Left lung (tissue), 10 donors: ENCODE results near the gene PIGN. TPM values are rescaled to one million over a fixed set of nuclear protein-coding genes. Genes with fewer than 3 reads are reported as not detected.
A peak's percentile ranks its signal among the peaks of the same experiment; 100 is the strongest.
"Not testable (repeated sequence)": the region's sequence is repeated elsewhere in the genome, so short reads cannot be mapped to it uniquely, and the experiment has no call there.

ENCODE experiments used
- ATAC-seq: fragments of 200-7000 bp; cut with Tn5 transposase; one replicate; pipeline ENCODE4 v1.9.1; 2020; ENCODE audit warnings: moderate library complexity
- DNase-seq, 4 donors: peaks; one replicate each; pipeline ENCODE4 v3.0.0-alpha.2; 2013 to 2020
- H3K27ac ChIP-seq, 2 donors: fragments of 200-600 bp; sonication (generic) in 1 of 2; one replicate each; pipeline versions ENCODE4 v1.5.0 to v1.8.0; 2020 to 2021
- H3K27me3 ChIP-seq, 2 donors: fragments of 200-600 bp; sonication (generic) in 1 of 2; one replicate each; pipeline versions ENCODE4 v1.5.0 to v1.8.0; 2020 to 2021
- H3K36me3 ChIP-seq, 2 donors: fragments of 200-600 bp; sonication (generic) in 1 of 2; one replicate each; pipeline versions ENCODE4 v1.5.0 to v1.8.0; 2020 to 2021
- H3K4me1 ChIP-seq, 2 donors: fragments of 200-600 bp; one replicate each; pipeline ENCODE4 v1.8.0; 2021
- H3K4me3 ChIP-seq, 2 donors: fragments of 200-600 bp; sonication (generic) in 1 of 2; one replicate each; pipeline versions ENCODE4 v1.5.0 to v1.8.0; 2020 to 2021; ENCODE audit warnings: mild to moderate bottlenecking in 1 of 2
- H3K9me3 ChIP-seq, 2 donors: fragments of 200-600 bp; sonication (generic) in 1 of 2; one replicate each; pipeline versions ENCODE4 v1.5.0 to v1.8.0; 2020 to 2021
- intact Hi-C, 2 donors: fragments of 100-400 bp; cut with DNase I; formaldehyde crosslinking; loops; one replicate each; pipeline versions ENCODE4 v1.11.2 to v1.14.2; 2022
- polyA plus RNA-seq, 6 donors: library from polyadenylated mRNA; unstranded; fragments of 120-200 nt; gene quantifications; one replicate each; pipeline ENCODE4 v1.2.1, GENCODE V29; 2013; ENCODE audit not compliant: insufficient read length in 6 of 6
- total RNA-seq, 2 donors: library from RNA; stranded (reverse); fragmentation: NEBNext Ultra II Directional; extraction: Animal tissue kit (Norgen Biotek cat#: 25700); gene quantifications; one replicate each; pipeline ENCODE4 v1.2.1, GENCODE V29; 2021
- TF ChIP-seq, protein P1 (sequence below), 2 donors: fragments of 200-600 bp; sonication (generic) in 1 of 2; IDR thresholded peaks; one replicate each; pipeline versions ENCODE4 v1.5.0 to v1.8.0; 2021; ENCODE audit warnings: antibody characterized with exemption in 2 of 2
- donor health status: DM: no; HTN: yes; CAD: no.
- donor health status: DM: no; HTN: no; CAD: no.

Gene PIGN
- total and polyA plus RNA-seq, 8 donors = 28.1 to 36.8 (median 29.5) TPM

- H3K27ac ChIP-seq = no peak overlapping the region
- DNase-seq (no peak), ATAC-seq (no peak)
- H3K36me3 ChIP-seq = peaks cover 0 to 4% of the 10 kb centered on the region in 2 donors
- TF ChIP-seq, protein P1, sequence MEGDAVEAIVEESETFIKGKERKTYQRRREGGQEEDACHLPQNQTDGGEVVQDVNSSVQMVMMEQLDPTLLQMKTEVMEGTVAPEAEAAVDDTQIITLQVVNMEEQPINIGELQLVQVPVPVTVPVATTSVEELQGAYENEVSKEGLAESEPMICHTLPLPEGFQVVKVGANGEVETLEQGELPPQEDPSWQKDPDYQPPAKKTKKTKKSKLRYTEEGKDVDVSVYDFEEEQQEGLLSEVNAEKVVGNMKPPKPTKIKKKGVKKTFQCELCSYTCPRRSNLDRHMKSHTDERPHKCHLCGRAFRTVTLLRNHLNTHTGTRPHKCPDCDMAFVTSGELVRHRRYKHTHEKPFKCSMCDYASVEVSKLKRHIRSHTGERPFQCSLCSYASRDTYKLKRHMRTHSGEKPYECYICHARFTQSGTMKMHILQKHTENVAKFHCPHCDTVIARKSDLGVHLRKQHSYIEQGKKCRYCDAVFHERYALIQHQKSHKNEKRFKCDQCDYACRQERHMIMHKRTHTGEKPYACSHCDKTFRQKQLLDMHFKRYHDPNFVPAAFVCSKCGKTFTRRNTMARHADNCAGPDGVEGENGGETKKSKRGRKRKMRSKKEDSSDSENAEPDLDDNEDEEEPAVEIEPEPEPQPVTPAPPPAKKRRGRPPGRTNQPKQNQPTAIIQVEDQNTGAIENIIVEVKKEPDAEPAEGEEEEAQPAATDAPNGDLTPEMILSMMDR (IDR thresholded peaks at IDR 0.05) = no peak
- H3K4me3 ChIP-seq = no peak overlapping the region
- intact Hi-C loops = no loop called here
- no peaks in the 10 kb centered on the region for H3K27me3 ChIP-seq
- peaks cover 0 to 7% of the 10 kb centered on the region in 2 donors for H3K9me3 ChIP-seq
- H3K4me1 ChIP-seq = no peaks in the 10 kb centered on the region
Observed at GRCh38 chr18:62044490-62045000, 142.3 kb downstream of the PIGN start.

DNA sequence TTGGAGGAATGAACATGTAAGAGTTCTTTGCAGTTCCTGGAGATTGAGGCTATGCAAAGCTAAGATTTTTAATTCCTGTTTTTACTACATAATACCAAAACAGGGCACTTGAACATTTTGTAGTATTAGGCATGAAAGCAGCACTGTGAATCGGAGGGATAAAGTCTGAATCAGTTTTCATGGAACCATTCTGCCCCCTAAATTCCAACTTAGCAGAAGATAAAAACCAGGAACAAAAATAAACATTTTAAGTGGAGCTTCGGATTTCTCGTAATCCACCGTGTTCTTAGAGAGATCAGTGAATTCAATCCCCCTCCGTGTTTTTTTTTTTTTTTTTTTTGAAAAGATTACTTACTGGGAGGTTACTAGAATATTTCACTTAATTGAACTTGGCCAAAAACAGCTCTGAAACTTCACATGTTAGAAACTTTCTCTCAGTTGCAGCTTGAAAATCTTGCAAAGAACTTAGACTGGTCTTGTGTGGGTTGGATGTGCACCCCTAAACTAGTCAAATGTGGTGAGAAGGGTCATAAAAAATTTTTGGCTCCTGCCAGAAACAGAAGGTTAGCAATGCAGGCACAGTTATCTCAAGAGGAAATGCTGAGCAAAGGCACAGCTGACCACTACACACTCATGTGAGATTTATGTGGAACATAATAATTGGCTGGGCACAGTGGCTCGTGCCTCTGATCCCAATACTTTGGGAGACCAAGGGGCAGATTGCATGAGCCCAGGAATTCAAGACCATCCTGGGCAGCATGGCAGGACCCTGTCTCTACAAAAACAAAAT is 148.7 kb downstream of the PIGN start:
- DNase-seq = peak in 1 of 4 donors; percentile 19
- no peaks in the 10 kb centered on the region for H3K27me3 ChIP-seq
- H3K4me3 ChIP-seq = no peak overlapping the region
- H3K27ac ChIP-seq = peak overlapping the region in 1 of 2 donors; percentile 19
- peak; percentile 30 for ATAC-seq
- intact Hi-C loops = no loop called here
- H3K36me3 ChIP-seq = peaks cover 0 to 4% of the 10 kb centered on the region in 2 donors
- no peaks in the 10 kb centered on the region for H3K4me1 ChIP-seq
- TF ChIP-seq, protein P1 (IDR thresholded peaks at IDR 0.05) = no peak
- no peaks in the 10 kb centered on the region for H3K9me3 ChIP-seq

DNA sequence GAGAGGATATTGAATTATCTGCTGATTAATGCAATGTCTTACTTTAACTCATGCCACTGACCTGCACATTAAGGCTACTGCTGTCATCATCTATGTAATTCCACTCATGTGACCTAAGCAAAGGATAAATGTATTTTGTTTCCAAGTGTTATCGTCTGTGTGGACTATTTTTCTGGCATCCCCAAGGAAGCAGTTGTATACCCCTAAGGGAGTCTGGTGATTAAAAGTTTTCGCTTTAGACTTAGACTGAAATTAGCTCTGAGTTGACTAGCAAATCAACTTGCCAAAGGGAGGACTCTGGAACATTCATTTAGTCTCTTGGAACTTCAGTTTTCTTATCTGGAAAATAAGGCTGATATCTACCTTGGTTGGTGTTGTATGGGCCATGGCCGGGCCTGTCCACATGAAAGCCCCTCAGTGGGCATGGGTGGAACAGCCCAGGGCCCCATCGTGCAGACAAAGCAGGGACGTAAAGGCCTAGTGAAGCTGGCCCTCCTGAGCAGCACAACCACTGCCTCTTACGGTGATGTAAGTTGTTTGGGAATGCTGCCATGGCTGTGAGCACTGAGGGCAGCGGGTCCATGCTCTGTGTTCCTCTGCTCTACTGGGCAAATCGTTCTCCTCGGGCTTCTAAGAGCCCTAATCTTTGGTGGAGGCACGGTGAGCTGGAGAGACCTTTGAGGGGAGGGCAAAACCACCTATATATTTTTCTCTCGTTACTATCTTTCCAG is 149.7 kb downstream of the PIGN start:
- Histone ChIP-seq H3K36me3 (peaks cover 0 to 4% of the 10 kb centered on the region in 2 donors), H3K27me3 (no peaks in the 10 kb centered on the region), H3K9me3 (no peaks in the 10 kb centered on the region), H3K27ac (no peak overlapping the region), H3K4me1 (no peaks in the 10 kb centered on the region), H3K4me3 (no peak overlapping the region)
- TF ChIP-seq, protein P1 (IDR thresholded peaks at IDR 0.05) = no peak
- ATAC-seq = peak; percentile 29
- intact Hi-C loops = no loop called here
- no peak for DNase-seq

DNA sequence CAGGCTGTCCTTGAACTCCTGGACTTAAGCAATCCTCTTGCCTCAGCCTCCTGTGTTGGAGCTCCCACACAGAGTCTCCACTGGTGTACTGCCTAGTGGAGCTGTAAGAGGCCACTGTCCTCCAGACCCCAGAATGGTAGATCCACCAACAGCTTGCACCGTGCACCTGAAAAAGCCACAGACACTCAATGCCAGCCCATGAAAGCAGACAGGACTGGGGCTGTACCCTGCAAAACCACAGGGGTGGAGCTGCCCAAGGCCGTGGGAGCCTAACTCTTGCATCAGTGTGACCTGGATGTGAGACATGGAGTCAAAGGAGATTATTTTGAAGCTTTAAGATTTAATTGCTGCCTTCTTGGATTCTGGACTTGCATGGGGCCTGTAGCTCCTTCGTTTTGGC is 152.6 kb downstream of the PIGN start:
- H3K36me3 ChIP-seq, H3K27ac ChIP-seq, H3K27me3 ChIP-seq, intact Hi-C loops, ATAC-seq, H3K4me1 ChIP-seq, H3K9me3 ChIP-seq, DNase-seq, H3K4me3 ChIP-seq: not testable (repeated sequence)

GRCh38 chr18:62033756-62034155 is 153.1 kb downstream of the PIGN start:
- no peak overlapping the region for H3K27ac ChIP-seq

More at GRCh38 chr18:62033756-62034155, 153.1 kb downstream of the PIGN start:
- Histone ChIP-seq H3K4me1 (no peaks in the 10 kb centered on the region), H3K9me3 (no peaks in the 10 kb centered on the region), H3K27me3 (no peaks in the 10 kb centered on the region), H3K4me3 (no peak overlapping the region), H3K36me3 (no peaks in the 10 kb centered on the region)
- TF ChIP-seq, protein P1 (IDR thresholded peaks at IDR 0.05) = no peak
- intact Hi-C loops = no loop called here
- DNase-seq = no peak
- no peak for ATAC-seq
